GM18951 (cell line): ENCODE measurements around the gene ALAS1.

Experiments used
- POLR2A ChIP-seq: IDR thresholded peaks from 4 replicates; pipeline ENCODE4 v1.6.1; 2011; ENCODE audit warnings: mild to moderate bottlenecking; ENCODE audit not compliant: insufficient read length, insufficient read depth; ENCODE audit errors: extremely low read depth
- in situ Hi-C: fragments of 300-500 bp; cut with MboI; formaldehyde crosslinking; loops from one replicate; pipeline ENCODE4 v1.12.0; 2022; ENCODE audit warnings: low sequenced_read_pairs, mixed read lengths, inconsistent platforms; ENCODE audit not compliant: unreplicated experiment

ALAS1 gene

DNA sequence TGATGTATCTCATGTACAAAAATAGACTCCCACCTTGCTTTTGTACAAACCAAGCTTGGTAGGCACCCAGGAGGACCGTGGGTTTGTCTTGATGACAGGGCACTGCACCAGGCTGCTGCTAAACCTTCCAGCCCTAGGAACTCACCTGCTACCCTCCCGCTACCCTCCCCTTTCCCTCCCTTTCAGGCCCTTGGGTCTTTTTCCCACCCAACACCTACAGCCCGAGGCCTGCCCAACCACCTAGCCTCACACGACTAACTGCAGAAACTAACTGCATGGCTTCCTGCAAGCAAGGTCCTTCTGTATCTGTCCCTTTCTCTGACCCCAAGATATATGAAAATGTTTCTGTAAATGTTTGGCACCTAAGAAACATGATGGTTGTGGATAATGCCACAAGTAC, 58.7 kb downstream of the ALAS1 start:
- in situ Hi-C loops, result no loop called here
- no peak for TF ChIP-seq POLR2A

DNA sequence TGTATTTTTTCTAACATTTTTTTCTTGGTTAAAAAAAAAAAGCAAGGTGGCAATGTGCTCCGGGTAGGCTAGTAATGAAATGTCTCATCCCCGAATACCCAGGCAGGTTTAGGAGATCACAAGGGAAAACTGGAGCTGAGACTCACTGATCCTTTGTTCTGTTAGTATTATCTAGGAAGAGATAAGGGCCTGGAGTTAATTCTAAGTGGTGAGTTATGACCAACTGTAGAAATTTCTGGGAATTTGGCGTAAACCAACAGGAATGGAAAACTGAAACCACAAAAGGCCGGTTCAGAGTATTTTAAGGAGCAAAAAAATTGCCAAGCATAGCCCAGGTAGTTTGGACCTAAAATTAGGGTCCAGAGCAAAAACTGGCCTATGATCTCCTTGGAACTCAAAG, 60.0 kb downstream of the ALAS1 start:
- in situ Hi-C loops, result no loop called here
- TF ChIP-seq POLR2A, result no peak

DNA sequence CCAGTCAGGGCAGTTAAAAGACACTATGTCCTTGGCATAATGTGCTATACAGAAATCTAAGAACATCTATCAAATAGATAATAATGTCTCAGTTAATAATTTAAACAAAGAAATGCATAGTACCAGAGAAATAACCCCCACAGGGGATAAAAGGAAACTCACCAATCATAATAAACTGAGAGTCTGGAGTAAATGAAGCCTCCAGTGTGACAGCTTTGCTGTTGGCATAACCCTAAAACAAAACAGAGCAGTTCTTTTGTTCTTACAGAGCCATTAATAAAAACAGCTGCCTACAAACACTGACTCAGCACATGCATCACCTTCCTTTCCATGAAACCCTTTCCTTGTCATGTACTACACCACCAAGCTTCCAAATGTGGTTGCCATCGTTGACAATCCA, 61.1 kb downstream of the ALAS1 start:
- no peak for TF ChIP-seq POLR2A
- in situ Hi-C loops, result no loop called here

DNA sequence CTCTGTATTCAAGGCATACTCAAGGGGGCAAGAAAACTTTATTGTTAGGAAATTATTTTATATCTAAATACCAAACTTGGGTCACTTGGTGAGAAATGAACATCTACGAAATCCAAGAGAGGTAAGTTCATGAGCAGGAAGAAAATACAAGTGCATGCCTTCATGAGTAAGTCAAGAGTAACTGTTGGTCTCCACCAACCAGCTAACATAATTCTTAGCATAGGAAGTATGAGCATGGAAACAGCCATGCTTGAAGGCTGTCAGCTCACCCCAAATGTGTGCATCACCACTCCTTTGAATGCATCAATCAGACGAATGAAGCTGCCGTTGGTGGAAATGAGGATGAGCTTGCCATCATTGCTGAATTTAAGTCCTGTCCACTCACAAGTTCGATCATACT, 61.5 kb downstream of the ALAS1 start:
- no peak for TF ChIP-seq POLR2A
- in situ Hi-C loops, result no loop called here

DNA sequence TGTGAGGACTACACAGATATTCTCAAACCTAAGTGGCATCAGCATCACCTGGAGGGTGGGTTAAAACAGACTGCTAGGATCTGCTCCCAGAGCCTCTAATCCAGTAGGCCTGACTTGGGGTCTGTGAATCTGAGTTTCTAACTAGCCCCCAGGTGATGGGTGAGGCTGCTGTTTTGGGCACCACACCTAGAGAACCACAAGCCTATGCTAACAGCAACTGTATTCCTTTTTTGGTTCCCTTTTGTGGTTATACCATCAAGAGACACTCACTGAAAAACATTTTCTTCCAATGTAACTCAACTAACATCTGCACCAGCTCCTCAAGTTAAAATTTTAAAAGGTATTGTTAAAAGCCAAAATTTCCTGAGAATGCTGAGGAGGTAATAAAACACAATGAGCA, 64.5 kb downstream of the ALAS1 start:
- no peak for TF ChIP-seq POLR2A
- in situ Hi-C loops, result no loop called here
